Neural cell (in vitro differentiated cells): ENCODE measurements around the gene PBRM1. TPM values are rescaled to one million over a fixed set of nuclear protein-coding genes. Genes with fewer than 3 reads are reported as not detected.

ENCODE experiments used
- H2AFZ ChIP-seq: fragments of 200-600, 300-800 bp; sonication (generic), shearing (Covaris generic); 2 replicates; pipeline ENCODE4 v1.6.0; 2014; ENCODE audit warnings: low read depth, mild to moderate bottlenecking, antibody characterized with exemption, low read length, moderate library complexity
- H3F3A ChIP-seq: fragments of 200-600 bp; shearing (Covaris generic); 2 replicates; pipeline ENCODE4 v1.6.1; 2016; ENCODE audit warnings: mild to moderate bottlenecking, moderate library complexity, mixed read lengths, antibody characterized with exemption, low read length; ENCODE audit not compliant: insufficient read depth, poor library complexity, severe bottlenecking
- H3K27ac ChIP-seq: fragments of 200-600, 300-800 bp; sonication (generic), shearing (Covaris generic); 2 replicates; pipeline ENCODE4 v1.5.1; 2014; ENCODE audit warnings: mild to moderate bottlenecking, low read length, moderate library complexity
- H3K27me3 ChIP-seq: fragments of 300-800, 200-600 bp; sonication (generic), shearing (Covaris generic); 2 replicates; pipeline ENCODE4 v1.6.0; 2014; ENCODE audit warnings: mild to moderate bottlenecking, low read depth, low read length, moderate library complexity; ENCODE audit not compliant: insufficient read depth
- H3K36me3 ChIP-seq: fragments of 300-800, 200-600 bp; sonication (generic), shearing (Covaris generic); 2 replicates; pipeline ENCODE4 v1.5.1; 2014; ENCODE audit warnings: mild to moderate bottlenecking, antibody characterized with exemption, low read length, moderate library complexity; ENCODE audit not compliant: insufficient read depth
- H3K4me2 ChIP-seq: fragments of 300-800, 200-600 bp; sonication (generic), shearing (Covaris generic); 2 replicates; pipeline ENCODE4 v1.6.0; 2014; ENCODE audit warnings: mild to moderate bottlenecking, low read length
- H3K4me3 ChIP-seq: fragments of 300-800, 200-600 bp; sonication (generic), shearing (Covaris generic); 2 replicates; pipeline ENCODE4 v1.5.1; 2014; ENCODE audit warnings: mild to moderate bottlenecking, low read length, moderate library complexity
- H3K79me2 ChIP-seq: fragments of 200-600 bp; shearing (Covaris generic); replicated peaks from 2 replicates; pipeline ENCODE4 v1.6.0; 2014; ENCODE audit warnings: mild to moderate bottlenecking, low read length, moderate library complexity; ENCODE audit not compliant: insufficient read depth
- H3K9ac ChIP-seq: fragments of 300-800, 200-600 bp; sonication (generic), shearing (Covaris generic); 2 replicates; pipeline ENCODE4 v1.6.1; 2016; ENCODE audit warnings: mild to moderate bottlenecking, low read length, mixed read lengths
- H3K9me2 ChIP-seq: fragments of 200-600 bp; shearing (Covaris generic); 2 replicates; pipeline ENCODE4 v1.6.1; 2016; ENCODE audit warnings: mild to moderate bottlenecking, low read length, mixed read lengths; ENCODE audit not compliant: insufficient read depth
- H3K9me3 ChIP-seq: fragments of 200-600, 300-800 bp; sonication (generic), shearing (Covaris generic); 2 replicates; pipeline ENCODE4 v1.6.1; 2016; ENCODE audit warnings: mild to moderate bottlenecking, mixed run types, low read length, moderate library complexity, mixed read lengths
- H4K20me1 ChIP-seq: fragments of 200-600 bp; shearing (Covaris generic); 2 replicates; pipeline ENCODE4 v1.6.1; 2016; ENCODE audit warnings: mild to moderate bottlenecking, mixed run types; ENCODE audit not compliant: insufficient read depth
- CTCF ChIP-seq: fragments of 450-650 bp; IDR thresholded peaks from 2 replicates; pipeline ENCODE4 v1.5.1; 2014; ENCODE audit warnings: antibody characterized with exemption, mild to moderate bottlenecking, moderate library complexity; ENCODE audit not compliant: poor library complexity, severe bottlenecking
- EP300 ChIP-seq: fragments of 450-650 bp; conservative IDR thresholded peaks from 2 replicates; pipeline ENCODE4 v1.6.1; 2014; ENCODE audit warnings: antibody characterized with exemption, mild to moderate bottlenecking, moderate library complexity; ENCODE audit not compliant: poor library complexity, severe bottlenecking
- EZH2 ChIP-seq: fragments of 200-600, 300-800 bp; shearing (Covaris generic), sonication (generic); IDR thresholded peaks from 2 replicates; pipeline ENCODE4 v1.6.1; 2014; ENCODE audit warnings: antibody characterized with exemption, low read length, borderline replicate concordance, mild to moderate bottlenecking; ENCODE audit not compliant: insufficient read depth, poor library complexity, severe bottlenecking
- MXI1 ChIP-seq: fragments of 450-650 bp; conservative IDR thresholded peaks from 2 replicates; pipeline ENCODE4 v1.6.1; 2014; ENCODE audit warnings: antibody characterized with exemption, mild to moderate bottlenecking; ENCODE audit not compliant: poor library complexity, severe bottlenecking
- POLR2AphosphoS5 ChIP-seq: IDR thresholded peaks from 2 replicates; pipeline ENCODE4 v1.6.1; 2012
- RAD21 ChIP-seq: fragments of 450-650 bp; conservative IDR thresholded peaks from 2 replicates; pipeline ENCODE4 v1.6.1; 2014; ENCODE audit warnings: antibody characterized with exemption, mild to moderate bottlenecking, moderate library complexity
- REST ChIP-seq: IDR thresholded peaks from 2 replicates; pipeline ENCODE4 v1.6.1; 2012; ENCODE audit warnings: borderline replicate concordance
- SMC3 ChIP-seq: fragments of 450-650 bp; conservative IDR thresholded peaks from 2 replicates; pipeline ENCODE4 v1.6.1; 2014; ENCODE audit warnings: antibody characterized with exemption, mild to moderate bottlenecking, moderate library complexity; ENCODE audit not compliant: poor library complexity
- TAF1 ChIP-seq: IDR thresholded peaks from 2 replicates; pipeline ENCODE4 v1.6.1; 2012; ENCODE audit warnings: low read depth
- polyA plus RNA-seq: library from polyadenylated mRNA; depleted of rRNA; stranded (reverse); fragments of >200 nt; gene quantifications from 2 replicates; pipeline ENCODE4 v1.2.3, GENCODE V29; 2014

The PBRM1 gene
- polyA plus RNA-seq, 1 donor from 2014 or later: 66.6 TPM

- Histone ChIP-seq H3K9me2 (no peaks in the 10 kb centered on the region), H3K4me2 (no peak overlapping the region), H3K27ac (no peak overlapping the region), H3K9ac (no peak overlapping the region), H3K27me3 (no peaks in the 10 kb centered on the region), H3K9me3 (no peaks in the 10 kb centered on the region), H3K4me3 (no peak overlapping the region), H4K20me1 (no peaks in the 10 kb centered on the region), H3K36me3 (no peaks in the 10 kb centered on the region), H3K79me2 (peaks cover 20% of the 10 kb centered on the region), H2AFZ (no peak overlapping the region), H3F3A (no peaks in the 10 kb centered on the region)
- TF ChIP-seq EP300: no peak
- TF ChIP-seq SMC3: no peak
- TF ChIP-seq TAF1: no peak
- TF ChIP-seq EZH2: no peak
- no peak for TF ChIP-seq RAD21
- TF ChIP-seq CTCF: no peak
- no peak for TF ChIP-seq POLR2AphosphoS5
- TF ChIP-seq REST: no peak
- TF ChIP-seq MXI1: no peak
Observed at GRCh38 chr3:52697632-52697965, 11.9 kb upstream of the PBRM1 start.

- no peaks in the 10 kb centered on the region for H3K9me2 ChIP-seq
- no peak overlapping the region for H3K9ac ChIP-seq
- H2AFZ ChIP-seq: no peak overlapping the region
- H3K36me3 ChIP-seq: no peaks in the 10 kb centered on the region
- H3K4me2 ChIP-seq: no peak overlapping the region
- no peak overlapping the region for H3K4me3 ChIP-seq
- H3K9me3 ChIP-seq: no peaks in the 10 kb centered on the region
- H3K79me2 ChIP-seq: peaks cover 15% of the 10 kb centered on the region
- H3F3A ChIP-seq: no peaks in the 10 kb centered on the region
- no peaks in the 10 kb centered on the region for H4K20me1 ChIP-seq
- no peak for TF ChIP-seq SMC3
- TF ChIP-seq EZH2: no peak
- no peak for TF ChIP-seq REST
- no peak for TF ChIP-seq EP300
- TF ChIP-seq CTCF: no peak
- no peak for TF ChIP-seq TAF1
- no peak for TF ChIP-seq POLR2AphosphoS5
- no peak for TF ChIP-seq RAD21
- TF ChIP-seq MXI1: no peak
- H3K27ac ChIP-seq: no peak overlapping the region
- H3K27me3 ChIP-seq: no peaks in the 10 kb centered on the region
Observed at GRCh38 chr3:52696830-52697631, 11.3 kb upstream of the PBRM1 start.
